Measurements from ENCODE around the gene ZFPM1.
"Not testable (repeated sequence)": the region's sequence is repeated elsewhere in the genome, so short reads cannot be mapped to it uniquely, and the experiment has no call there.

Gene ZFPM1

GRCh38 chr16:88508376-88508867 lies 55.3 kb downstream of the ZFPM1 start:
- no peak for DNase-seq (ENCODE audit: low read depth, low spot score)
- H3K27ac ChIP-seq: no peak overlapping the region

- H3K27ac ChIP-seq: peak overlapping the region; percentile 4
- peak; percentile 14 for DNase-seq (ENCODE audit: low read depth, low spot score)
Observed at GRCh38 chr16:88508868-88509748, 56.0 kb downstream of the ZFPM1 start.

GRCh38 chr16:88509749-88510069 lies 56.6 kb downstream of the ZFPM1 start:
- peak overlapping the region; percentile 4 for H3K27ac ChIP-seq
- DNase-seq (ENCODE audit: low read depth, low spot score): no peak

GRCh38 chr16:88510091-88510994 lies 57.3 kb downstream of the ZFPM1 start:
- no peak overlapping the region for H3K27ac ChIP-seq
- DNase-seq (ENCODE audit: low read depth, low spot score): no peak

GRCh38 chr16:88511060-88511459 lies 58.0 kb downstream of the ZFPM1 start:
- no peak overlapping the region for H3K27ac ChIP-seq
- DNase-seq (ENCODE audit: low read depth, low spot score): no peak

GRCh38 chr16:88511906-88512305 lies 58.8 kb downstream of the ZFPM1 start:
- no peak for DNase-seq (ENCODE audit: low read depth, low spot score)
- no peak overlapping the region for H3K27ac ChIP-seq

GRCh38 chr16:88512728-88513696 lies 59.9 kb downstream of the ZFPM1 start:
- DNase-seq (ENCODE audit: low read depth, low spot score): no peak
- no peak overlapping the region for H3K27ac ChIP-seq

- H3K27ac ChIP-seq: no peak overlapping the region
- DNase-seq (ENCODE audit: low read depth, low spot score): no peak
Observed at GRCh38 chr16:88514070-88514469, 61.0 kb downstream of the ZFPM1 start.

GRCh38 chr16:88514526-88515232 lies 61.6 kb downstream of the ZFPM1 start:
- no peak overlapping the region for H3K27ac ChIP-seq
- no peak for DNase-seq (ENCODE audit: low read depth, low spot score)

GRCh38 chr16:88515371-88515770 lies 62.3 kb downstream of the ZFPM1 start:
- H3K27ac ChIP-seq: no peak overlapping the region
- no peak for DNase-seq (ENCODE audit: low read depth, low spot score)

GRCh38 chr16:88515925-88516594 lies 63.0 kb downstream of the ZFPM1 start:
- no peak overlapping the region for H3K27ac ChIP-seq
- DNase-seq (ENCODE audit: low read depth, low spot score): no peak

- H3K27ac ChIP-seq: no peak overlapping the region
- no peak for DNase-seq (ENCODE audit: low read depth, low spot score)
Observed at GRCh38 chr16:88516601-88517061, 63.6 kb downstream of the ZFPM1 start.

GRCh38 chr16:88517208-88517774 lies 64.2 kb downstream of the ZFPM1 start:
- H3K27ac ChIP-seq; DNase-seq (ENCODE audit: low read depth, low spot score): not testable (repeated sequence)

- not testable (repeated sequence) for H3K27ac ChIP-seq; DNase-seq (ENCODE audit: low read depth, low spot score)
Observed at GRCh38 chr16:88518411-88519111, 65.5 kb downstream of the ZFPM1 start.

- H3K27ac ChIP-seq: no peak overlapping the region
- no peak for DNase-seq (ENCODE audit: low read depth, low spot score)
Observed at GRCh38 chr16:88519240-88519639, 66.2 kb downstream of the ZFPM1 start.

- DNase-seq (ENCODE audit: low read depth, low spot score): no peak
Observed at GRCh38 chr16:88519938-88520653, 67.0 kb downstream of the ZFPM1 start.

GRCh38 chr16:88521674-88522073 lies 68.6 kb downstream of the ZFPM1 start:
- H3K27ac ChIP-seq: no peak overlapping the region
- DNase-seq (ENCODE audit: low read depth, low spot score): no peak

More at GRCh38 chr16:88519938-88520653, 67.0 kb downstream of the ZFPM1 start:
- no peak overlapping the region for H3K27ac ChIP-seq
